ENCODE measurements around the gene FCHO2. TPM values are rescaled to one million over a fixed set of nuclear protein-coding genes. Genes with fewer than 3 reads are reported as not detected.

Gene FCHO2
- total RNA-seq, 1 donor from 2014 or later = 48.0 TPM

DNA sequence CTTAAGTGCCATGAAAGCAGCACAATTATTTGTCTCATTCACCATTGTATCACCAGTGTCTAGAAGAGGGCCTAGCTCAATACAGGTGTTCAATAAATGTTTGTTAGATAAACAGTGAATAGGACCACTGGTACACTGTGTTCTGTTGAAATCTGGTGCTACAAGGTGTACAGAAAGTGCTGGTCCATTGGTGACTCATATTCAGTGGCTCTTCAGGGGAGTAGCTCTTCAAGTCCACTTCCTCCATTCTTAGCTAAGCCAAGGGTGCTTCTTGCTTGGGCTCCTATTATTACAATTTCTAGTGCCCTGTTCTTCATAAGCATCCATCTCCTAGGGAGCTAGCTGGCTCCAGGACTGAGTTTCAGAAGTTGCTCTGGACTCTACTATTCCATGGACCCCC is 6.4 kb upstream of the FCHO2 start:
- Mint-ChIP-seq H3K9me3 (ENCODE audit: unreplicated experiment) (no peaks in the 10 kb centered on the region), H3K27me3 (ENCODE audit: unreplicated experiment) (no peaks in the 10 kb centered on the region), H3K4me1 (ENCODE audit: unreplicated experiment) (peaks cover 29% of the 10 kb centered on the region), H3K4me3 (ENCODE audit: unreplicated experiment) (no peak overlapping the region), H3K27ac (ENCODE audit: unreplicated experiment) (no peak overlapping the region), H3K36me3 (ENCODE audit: unreplicated experiment) (no peaks in the 10 kb centered on the region)
- TF ChIP-seq, protein P1, sequence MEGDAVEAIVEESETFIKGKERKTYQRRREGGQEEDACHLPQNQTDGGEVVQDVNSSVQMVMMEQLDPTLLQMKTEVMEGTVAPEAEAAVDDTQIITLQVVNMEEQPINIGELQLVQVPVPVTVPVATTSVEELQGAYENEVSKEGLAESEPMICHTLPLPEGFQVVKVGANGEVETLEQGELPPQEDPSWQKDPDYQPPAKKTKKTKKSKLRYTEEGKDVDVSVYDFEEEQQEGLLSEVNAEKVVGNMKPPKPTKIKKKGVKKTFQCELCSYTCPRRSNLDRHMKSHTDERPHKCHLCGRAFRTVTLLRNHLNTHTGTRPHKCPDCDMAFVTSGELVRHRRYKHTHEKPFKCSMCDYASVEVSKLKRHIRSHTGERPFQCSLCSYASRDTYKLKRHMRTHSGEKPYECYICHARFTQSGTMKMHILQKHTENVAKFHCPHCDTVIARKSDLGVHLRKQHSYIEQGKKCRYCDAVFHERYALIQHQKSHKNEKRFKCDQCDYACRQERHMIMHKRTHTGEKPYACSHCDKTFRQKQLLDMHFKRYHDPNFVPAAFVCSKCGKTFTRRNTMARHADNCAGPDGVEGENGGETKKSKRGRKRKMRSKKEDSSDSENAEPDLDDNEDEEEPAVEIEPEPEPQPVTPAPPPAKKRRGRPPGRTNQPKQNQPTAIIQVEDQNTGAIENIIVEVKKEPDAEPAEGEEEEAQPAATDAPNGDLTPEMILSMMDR (IDR thresholded peaks at IDR 0.05) = no peak
- no peak for DNase-seq (ENCODE audit: extremely low spot score, unreplicated experiment)

DNA sequence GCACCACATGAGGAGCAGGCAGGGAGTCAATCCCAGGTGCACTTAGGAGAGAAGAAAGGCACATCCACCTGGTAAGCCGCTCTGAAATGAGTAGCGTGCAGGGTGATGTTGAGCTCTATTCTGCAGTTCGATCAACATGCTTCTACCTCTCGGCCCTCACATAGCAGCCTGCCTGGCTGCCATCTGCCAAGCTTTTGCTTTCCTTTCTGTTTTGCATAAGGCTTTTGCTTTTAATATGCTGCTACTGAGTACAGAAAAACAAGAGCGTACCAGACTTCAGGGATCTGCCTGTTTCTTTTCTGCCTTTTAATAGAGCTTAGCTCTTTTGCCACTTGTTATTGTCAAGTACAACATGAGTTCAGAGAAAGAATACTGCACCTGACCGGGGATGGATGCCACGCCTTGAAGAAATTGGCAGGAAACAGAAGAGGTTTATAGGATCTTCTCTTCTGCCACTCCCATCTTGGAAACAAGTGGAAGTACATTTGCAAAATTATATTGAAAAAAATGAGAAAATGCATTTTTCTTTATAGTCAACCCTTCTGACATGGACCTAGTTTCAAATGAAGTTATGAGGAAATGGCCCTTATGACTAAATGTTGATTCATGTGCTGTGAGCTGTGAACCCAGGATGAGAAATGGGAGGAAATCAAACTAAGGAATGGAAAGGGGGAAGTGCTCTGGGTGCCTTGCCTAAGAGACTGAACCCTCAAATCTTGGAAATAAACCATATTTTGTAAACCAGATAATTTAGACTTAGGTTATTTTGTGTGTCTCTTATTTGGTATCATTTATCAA is 4.0 kb upstream of the FCHO2 start:
- TF ChIP-seq, protein P1 (IDR thresholded peaks at IDR 0.05) = no peak
- Mint-ChIP-seq H3K4me1 (ENCODE audit: unreplicated experiment) (peaks cover 37% of the 10 kb centered on the region), H3K9me3 (ENCODE audit: unreplicated experiment) (no peaks in the 10 kb centered on the region), H3K27ac (ENCODE audit: unreplicated experiment) (peak overlapping the region; percentile 58), H3K27me3 (ENCODE audit: unreplicated experiment) (no peaks in the 10 kb centered on the region), H3K36me3 (ENCODE audit: unreplicated experiment) (no peaks in the 10 kb centered on the region), H3K4me3 (ENCODE audit: unreplicated experiment) (no peak overlapping the region)
- peak; percentile 27 for DNase-seq (ENCODE audit: extremely low spot score, unreplicated experiment)

DNA sequence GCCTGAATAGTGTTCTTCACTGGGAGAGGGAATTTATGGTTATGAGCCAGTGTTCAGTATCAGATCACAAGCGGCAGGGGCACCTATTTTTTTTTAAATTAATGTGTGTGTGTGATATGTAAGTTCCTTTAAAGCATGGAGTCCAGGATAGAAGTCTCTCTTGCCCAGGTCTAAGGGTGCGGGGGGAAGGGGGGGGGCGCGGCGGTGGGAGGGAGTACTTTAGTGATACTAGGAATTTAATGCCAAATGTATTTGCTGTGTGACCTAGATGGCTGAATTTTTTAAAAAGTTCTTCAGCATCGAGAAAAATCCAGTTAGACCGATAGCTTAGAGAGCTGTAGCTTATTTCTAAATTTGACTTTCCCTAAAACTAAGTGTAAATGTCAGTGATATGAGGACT is 1.5 kb upstream of the FCHO2 start:
- TF ChIP-seq, protein P1 (IDR thresholded peaks at IDR 0.05) = no peak
- Mint-ChIP-seq H3K36me3 (ENCODE audit: unreplicated experiment) (peaks cover 3% of the 10 kb centered on the region), H3K4me1 (ENCODE audit: unreplicated experiment) (peaks cover 58% of the 10 kb centered on the region), H3K27ac (ENCODE audit: unreplicated experiment) (peak overlapping the region; percentile 99), H3K27me3 (ENCODE audit: unreplicated experiment) (no peaks in the 10 kb centered on the region), H3K9me3 (ENCODE audit: unreplicated experiment) (no peaks in the 10 kb centered on the region), H3K4me3 (ENCODE audit: unreplicated experiment) (peak overlapping the region; percentile 3)
- DNase-seq (ENCODE audit: extremely low spot score, unreplicated experiment) = no peak

- H3K27me3 Mint-ChIP-seq (ENCODE audit: unreplicated experiment) = no peaks in the 10 kb centered on the region
Observed at GRCh38 chr5:72955143-72955767, 586 bp upstream of the FCHO2 start.

More at GRCh38 chr5:72955143-72955767, 586 bp upstream of the FCHO2 start:
- H3K9me3 Mint-ChIP-seq (ENCODE audit: unreplicated experiment) = no peaks in the 10 kb centered on the region
- H3K36me3 Mint-ChIP-seq (ENCODE audit: unreplicated experiment) = peaks cover 3% of the 10 kb centered on the region
- H3K27ac Mint-ChIP-seq (ENCODE audit: unreplicated experiment) = peak overlapping the region; percentile 99
- peaks cover 59% of the 10 kb centered on the region for H3K4me1 Mint-ChIP-seq (ENCODE audit: unreplicated experiment)
- TF ChIP-seq, protein P1 (IDR thresholded peaks at IDR 0.05) = no peak
- no peak for DNase-seq (ENCODE audit: extremely low spot score, unreplicated experiment)
- H3K4me3 Mint-ChIP-seq (ENCODE audit: unreplicated experiment) = peak overlapping the region; percentile 87

All from osteocyte (in vitro differentiated cells).